H1 (cell line): ENCODE results near the gene RGS17. TPM values are rescaled to one million over a fixed set of nuclear protein-coding genes. Genes with fewer than 3 reads are reported as not detected.

Experiments
- CTCF ChIA-PET: fragments of 300-600 bp; sonication (Branson Sonifier 250); formaldehyde crosslinking; loops from one replicate; lab custom pipeline; 2021; ENCODE audit not compliant: partially characterized antibody; lab: Charles Lee
- POLR2A ChIA-PET: fragments of 300-600 bp; sonication (Branson Sonifier 250); formaldehyde crosslinking; loops from one replicate; lab custom pipeline; 2021; ENCODE audit warnings: inconsistent platforms; ENCODE audit not compliant: partially characterized antibody; lab: Charles Lee
- DNase-seq, 2 experiments: peaks; one replicate each; pipeline versions ENCODE4 v3.0.0 to v3.0.0-alpha.2; 2010 to 2022; ENCODE audit warnings: low spot score in 2 of 2, low read depth in 1 of 2, mixed read lengths in 1 of 2
- FAIRE-seq: peaks from 2 replicates; lab custom pipeline; 2011; peaks lifted over from hg19 to GRCh38; lab: Jason Lieb, UNC
- H2AFZ ChIP-seq: 2 replicates; pipeline ENCODE4 v1.8.1; 2012; ENCODE audit warnings: low read length, inconsistent platforms
- H2AK5ac ChIP-seq: 2 replicates; pipeline ENCODE4 v1.6.1; 2013; ENCODE audit warnings: low read depth, low read length
- H2BK120ac ChIP-seq: replicated peaks from 2 replicates; pipeline ENCODE3; 2013; ENCODE audit warnings: low read depth, low read length, inconsistent platforms
- H2BK12ac ChIP-seq: 2 replicates; pipeline ENCODE4 v1.6.1; 2013; ENCODE audit warnings: low read depth, low read length
- H2BK15ac ChIP-seq: 2 replicates; pipeline ENCODE4 v1.6.1; 2013; ENCODE audit warnings: low read length
- H2BK20ac ChIP-seq: 2 replicates; pipeline ENCODE4 v1.6.1; 2013; ENCODE audit warnings: low read length
- H2BK5ac ChIP-seq: 2 replicates; pipeline ENCODE4 v1.6.1; 2013; ENCODE audit warnings: low read depth, low read length
- H3K14ac ChIP-seq: 2 replicates; pipeline ENCODE4 v1.6.1; 2013; ENCODE audit warnings: inconsistent platforms; ENCODE audit not compliant: insufficient read length
- H3K18ac ChIP-seq: 2 replicates; pipeline ENCODE4 v1.6.1; 2013; ENCODE audit warnings: low read length; ENCODE audit errors: extremely low read depth
- H3K23ac ChIP-seq: 2 replicates; pipeline ENCODE4 v1.6.1; 2013; ENCODE audit warnings: inconsistent platforms; ENCODE audit not compliant: insufficient read length
- H3K23me2 ChIP-seq: 2 replicates; pipeline ENCODE4 v1.6.1; 2013; ENCODE audit warnings: low read depth, low read length
- H3K27ac ChIP-seq: 2 replicates; pipeline ENCODE4 v1.6.1; 2011; ENCODE audit warnings: low read depth, low read length, inconsistent platforms
- H3K27me3 ChIP-seq, 4 experiments: replicated peaks in 1 of 4; 1 replicate in 1 of 4; 2 replicates in 3 of 4; pipeline versions ENCODE4 v1.6.1 to v1.8.1; 2011 to 2013; ENCODE audit warnings: low read length in 3 of 4, mild to moderate bottlenecking in 3 of 4, inconsistent platforms in 2 of 4, mixed read lengths in 2 of 4, moderate library complexity in 1 of 4; ENCODE audit not compliant: control insufficient read depth in 3 of 4, insufficient read depth in 3 of 4; ENCODE audit errors: extremely low read depth in 1 of 4
- H3K36me3 ChIP-seq, 4 experiments: 2 replicates each; pipeline versions ENCODE4 v1.6.1 to v1.8.1; 2011 to 2013; ENCODE audit warnings: mild to moderate bottlenecking in 4 of 4, low read length in 3 of 4, moderate library complexity in 2 of 4, control low read depth in 1 of 4, inconsistent platforms in 1 of 4; ENCODE audit not compliant: insufficient read depth in 4 of 4, control insufficient read depth in 2 of 4
- H3K4ac ChIP-seq: replicated peaks from 2 replicates; pipeline ENCODE3; 2013; ENCODE audit warnings: low read length, low read depth, mixed read lengths, inconsistent platforms; ENCODE audit not compliant: insufficient read length
- H3K4me1 ChIP-seq, 4 experiments: replicated peaks in 1 of 4; 1 replicate in 1 of 4; 2 replicates in 3 of 4; pipeline versions ENCODE4 v1.6.1 to v1.8.1; 2011 to 2013; ENCODE audit warnings: low read length in 3 of 4, inconsistent platforms in 2 of 4, mixed read lengths in 1 of 4; ENCODE audit not compliant: insufficient read depth in 4 of 4, control insufficient read depth in 3 of 4
- H3K4me2 ChIP-seq, 2 experiments: 2 replicates each; pipeline versions ENCODE4 v1.6.1 to v1.8.1; 2011 to 2013; ENCODE audit warnings: low read depth in 2 of 2, low read length in 2 of 2, control low read depth in 1 of 2, inconsistent platforms in 1 of 2, mild to moderate bottlenecking in 1 of 2; ENCODE audit not compliant: insufficient read depth in 1 of 2
- H3K4me3 ChIP-seq, 4 experiments: fragments of 200-600, 300-600 bp in 1 of 4; sonication (generic), shearing (Covaris generic), sonication (Bioruptor Twin) in 1 of 4; 2 replicates each; pipeline versions ENCODE4 v1.5.1 to v1.8.1; 2011 to 2016; ENCODE audit warnings: low read length in 4 of 4, low read depth in 3 of 4, control low read depth in 2 of 4, inconsistent platforms in 2 of 4, mild to moderate bottlenecking in 2 of 4, mixed read lengths in 1 of 4, moderate library complexity in 1 of 4; ENCODE audit not compliant: insufficient read depth in 2 of 4; ENCODE audit errors: extremely low read depth in 1 of 4
- H3K56ac ChIP-seq: replicated peaks from 2 replicates; pipeline ENCODE3; 2013; ENCODE audit warnings: low read depth, mild to moderate bottlenecking, mixed read lengths, low read length, inconsistent platforms; ENCODE audit not compliant: insufficient read length
- H3K79me1 ChIP-seq: 2 replicates; pipeline ENCODE4 v1.6.1; 2013; ENCODE audit warnings: low read depth, low read length, control low read depth
- H3K79me2 ChIP-seq, 2 experiments: 2 replicates each; pipeline versions ENCODE4 v1.6.1 to v1.8.1; 2012 to 2013; ENCODE audit warnings: low read length in 2 of 2, mild to moderate bottlenecking in 2 of 2, inconsistent platforms in 1 of 2; ENCODE audit not compliant: insufficient read depth in 2 of 2, control insufficient read depth in 1 of 2
- H3K9ac ChIP-seq, 4 experiments: replicated peaks in 1 of 4; 1 replicate in 1 of 4; 2 replicates in 3 of 4; pipeline versions ENCODE4 v1.6.1 to v1.8.1; 2011 to 2013; ENCODE audit warnings: low read depth in 3 of 4, low read length in 3 of 4, control low read depth in 2 of 4, mild to moderate bottlenecking in 2 of 4, moderate library complexity in 2 of 4, inconsistent platforms in 1 of 4; ENCODE audit errors: extremely low read depth in 1 of 4
- H3K9me3 ChIP-seq, 2 experiments: 2 replicates each; pipeline versions ENCODE4 v1.6.1 to v1.8.1; 2012 to 2013; ENCODE audit warnings: mild to moderate bottlenecking in 2 of 2, moderate library complexity in 2 of 2, control low read depth in 1 of 2, inconsistent platforms in 1 of 2, low read depth in 1 of 2, low read length in 1 of 2, mixed read lengths in 1 of 2; ENCODE audit not compliant: insufficient read depth in 2 of 2
- H4K20me1 ChIP-seq, 2 experiments: replicated peaks in 1 of 2; 2 replicates each; pipeline versions ENCODE3 to v1.8.1; 2011 to 2013; ENCODE audit warnings: inconsistent platforms in 2 of 2, low read length in 2 of 2, mild to moderate bottlenecking in 1 of 2; ENCODE audit not compliant: insufficient read depth in 2 of 2, control insufficient read depth in 1 of 2
- H4K5ac ChIP-seq: 2 replicates; pipeline ENCODE4 v1.6.1; 2013; ENCODE audit warnings: low read length, low read depth, mixed read lengths, inconsistent platforms; ENCODE audit not compliant: insufficient read length
- H4K8ac ChIP-seq: 2 replicates; pipeline ENCODE4 v1.8.0; 2013; ENCODE audit warnings: mild to moderate bottlenecking, moderate library complexity, low read length, inconsistent platforms; ENCODE audit not compliant: insufficient read depth; ENCODE audit errors: extremely low read depth
- H4K91ac ChIP-seq: replicated peaks from 2 replicates; pipeline ENCODE3; 2013; ENCODE audit warnings: low read length, mixed read lengths, inconsistent platforms; ENCODE audit not compliant: insufficient read length
- BCL11A ChIP-seq, 2 experiments: IDR thresholded peaks; one replicate each; pipeline ENCODE4 v1.6.1; 2011; ENCODE audit warnings: low read depth in 2 of 2, low read length in 2 of 2, mild to moderate bottlenecking in 2 of 2
- E2F6 ChIP-seq: IDR thresholded peaks from 2 replicates; pipeline ENCODE4 v1.6.1; 2012; ENCODE audit warnings: inconsistent platforms
- GTF2F1 ChIP-seq: IDR thresholded peaks from 2 replicates; pipeline ENCODE4 v1.6.1; 2012; ENCODE audit warnings: low read depth, low read length, improper control_type of control experiment, borderline replicate concordance
- KDM4A ChIP-seq: IDR thresholded peaks from one replicate; pipeline ENCODE4 v1.7.1; 2012; ENCODE audit warnings: low read depth, mild to moderate bottlenecking, moderate library complexity, low read length, inconsistent platforms; ENCODE audit not compliant: severe bottlenecking
- NANOG ChIP-seq: IDR thresholded peaks from 2 replicates; pipeline ENCODE4 v1.6.1; 2011; ENCODE audit warnings: low read length, low read depth, mild to moderate bottlenecking, inconsistent platforms; ENCODE audit not compliant: insufficient read depth, poor library complexity, severe bottlenecking
- NRF1 ChIP-seq: IDR thresholded peaks from 2 replicates; pipeline ENCODE4 v1.6.1; 2011; ENCODE audit warnings: mild to moderate bottlenecking, low read depth, low read length, improper control_type of control experiment
- PHF8 ChIP-seq: fragments of 200-600 bp; sonication (generic); conservative IDR thresholded peaks from 2 replicates; pipeline ENCODE4 v1.7.1; 2012; ENCODE audit warnings: low read depth, mild to moderate bottlenecking, inconsistent platforms, low read length, moderate library complexity
- POU5F1 ChIP-seq: IDR thresholded peaks from 2 replicates; pipeline ENCODE4 v1.6.1; 2011; ENCODE audit warnings: low read depth, mild to moderate bottlenecking, low read length, moderate library complexity
- RBBP5 ChIP-seq: IDR thresholded peaks from 2 replicates; pipeline ENCODE4 v1.7.1; 2012; ENCODE audit warnings: low read depth, mild to moderate bottlenecking, inconsistent platforms, low read length, moderate library complexity, borderline replicate concordance
- RNF2 ChIP-seq: fragments of 200-900, 300-1000 bp; sonication (generic); IDR thresholded peaks from 2 replicates; pipeline ENCODE4 v1.7.1; 2016; ENCODE audit warnings: borderline replicate concordance, low read depth, mild to moderate bottlenecking, antibody characterized with exemption, low read length; ENCODE audit not compliant: poor library complexity, severe bottlenecking; ENCODE audit errors: missing control alignments
- SUZ12 ChIP-seq: fragments of 200-600 bp; sonication (generic); IDR thresholded peaks from 2 replicates; pipeline ENCODE4 v1.6.1; 2012; ENCODE audit warnings: mild to moderate bottlenecking, inconsistent platforms, low read length, moderate library complexity, mixed read lengths
- TAF7 ChIP-seq: optimal IDR thresholded peaks from 2 replicates; pipeline ENCODE3; 2011; ENCODE audit warnings: low read depth, mild to moderate bottlenecking, inconsistent platforms, low read length, moderate library complexity, borderline replicate concordance
- TCF12 ChIP-seq: IDR thresholded peaks from 2 replicates; pipeline ENCODE4 v1.6.1; 2011; ENCODE audit warnings: low read depth, mild to moderate bottlenecking, low read length
- WGBS, 2 experiments: shearing (Covaris generic) in 1 of 2; methylation state at CpG; one replicate each; pipeline versions ENCODE4 v1.1.6 to v1.1.7; 2013 to 2015; ENCODE audit warnings: low lambda C conversion rate in 2 of 2, mixed read lengths in 2 of 2, inconsistent platforms in 1 of 2, low coverage in 1 of 2, missing lambda C conversion rate in 1 of 2; ENCODE audit not compliant: insufficient replicate concordance in 2 of 2, insufficient coverage in 1 of 2, insufficient read length in 1 of 2; ENCODE audit errors: extremely low coverage in 1 of 2, missing lambda C conversion rate in 1 of 2; 5-methylcytosine and 5-hydroxymethylcytosine counted together
- polyA plus RNA-seq, 7 experiments: library from polyadenylated mRNA; depleted of rRNA in 3 of 7; stranded (reverse) in 5 of 7; unstranded in 2 of 7; fragments of >200 nt in 5 of 7; fragments of 200-250 nt in 2 of 7; gene quantifications; 1 replicate in 5 of 7; 2 replicates in 1 of 7; 4 replicates in 1 of 7; pipeline versions ENCODE4 v1.2.1 to v1.2.3, GENCODE V29; 2011 to 2013; ENCODE audit warnings: missing spikeins in 2 of 7, mixed read lengths in 2 of 7
- total RNA-seq: library from RNA; stranded (reverse); fragmentation: NEBNext Ultra II Directional; extraction: Animal tissue kit (Norgen Biotek cat#: 25700); gene quantifications from 2 replicates; pipeline ENCODE4 v1.2.1, GENCODE V29; 2021

Gene RGS17
- total and polyA plus RNA-seq, 2 of the 8 experiments (the other 6 are each of a cell fraction or from before 2014, with no cell fraction given) = 2.0 to 12.2 TPM

- peaks cover 0 to 2% of the 10 kb centered on the region in 2 experiments for H4K20me1 ChIP-seq
- H3K79me1 ChIP-seq = no peaks in the 10 kb centered on the region; the same call in 1 of the 2 replicates
- no peak overlapping the region for H2BK5ac ChIP-seq
- H3K79me2 ChIP-seq = no peaks in the 10 kb centered on the region
- no peak overlapping the region for H4K8ac ChIP-seq
- H4K91ac ChIP-seq = no peak overlapping the region
- H3K27me3 ChIP-seq = no peaks in the 10 kb centered on the region
- H3K56ac ChIP-seq = no peak overlapping the region
- DNase-seq = no peak
- POLR2A ChIA-PET = no interaction called here
- WGBS, 2 experiments = 53% methylated on average over 3 of the region's 3 CpGs; no CpG with 5 or more reads in 1 of the 2 experiments
- no peaks in the 10 kb centered on the region for H3K4me1 ChIP-seq
- H3K27ac ChIP-seq = no peak overlapping the region
- no peak overlapping the region for H2BK20ac ChIP-seq
- H3K23me2 ChIP-seq = no peaks in the 10 kb centered on the region
- no peak overlapping the region for H2BK15ac ChIP-seq
- H3K4me2 ChIP-seq = no peak overlapping the region
- no peak overlapping the region for H3K9ac ChIP-seq
- H3K4ac ChIP-seq = no peak overlapping the region
- H3K18ac ChIP-seq = no peak overlapping the region
- no peak overlapping the region for H3K4me3 ChIP-seq
- CTCF ChIA-PET = no interaction called here
- no peaks in the 10 kb centered on the region for H3K9me3 ChIP-seq
- no peaks in the 10 kb centered on the region for H3K36me3 ChIP-seq
- no peak for FAIRE-seq
- no peak overlapping the region for H2AK5ac ChIP-seq
- H3K23ac ChIP-seq = no peak overlapping the region
- H4K5ac ChIP-seq = no peak overlapping the region
- no peak overlapping the region for H2BK120ac ChIP-seq
- no peak overlapping the region for H2BK12ac ChIP-seq
- no peak overlapping the region for H3K14ac ChIP-seq
- H2AFZ ChIP-seq = no peak overlapping the region
- no peak for TF ChIP-seq GTF2F1
- TF ChIP-seq RBBP5 = no peak
- TF ChIP-seq NANOG = no peak
- TF ChIP-seq E2F6 = no peak
- TF ChIP-seq PHF8 = no peak
- no peak for TF ChIP-seq RNF2
- no peak for TF ChIP-seq TCF12
- no peak for TF ChIP-seq TAF7
- no peak for TF ChIP-seq KDM4A
- TF ChIP-seq SUZ12 = no peak
- no peak for TF ChIP-seq BCL11A (IDR thresholded peaks at IDR 0.05; ENCODE audit: low read depth in 2 of 2, low read length in 2 of 2)
- no peak for TF ChIP-seq POU5F1
- TF ChIP-seq NRF1 = no peak
Observed at GRCh38 chr6:153074761-153075160, 56.3 kb downstream of the RGS17 start.
